Liver (tissue), 3 donors: ENCODE measurements around the gene BDKRB1.
A peak's percentile ranks its signal among the peaks of the same experiment; 100 is the strongest.

Experiments
- ATF3 ChIP-seq: IDR thresholded peaks from 2 replicates; pipeline ENCODE4 v1.6.1; 2016; ENCODE audit warnings: antibody characterized with exemption
- EGR1 ChIP-seq, 2 donors: IDR thresholded peaks; 2 replicates each; pipeline ENCODE4 v1.6.1; 2016 to 2018; ENCODE audit warnings: antibody characterized with exemption in 2 of 2, low read depth in 2 of 2
- JUND ChIP-seq, 2 donors: IDR thresholded peaks; 2 replicates each; pipeline ENCODE4 v1.6.1; 2016; ENCODE audit warnings: antibody characterized with exemption in 2 of 2
- RAD21 ChIP-seq, 2 donors: IDR thresholded peaks; 2 replicates each; pipeline ENCODE4 v1.6.1; 2016; ENCODE audit warnings: antibody characterized with exemption in 2 of 2, mild to moderate bottlenecking in 2 of 2
- REST ChIP-seq: IDR thresholded peaks from 2 replicates; pipeline ENCODE4 v1.6.1; 2016; ENCODE audit warnings: antibody characterized with exemption, mild to moderate bottlenecking
- TAF1 ChIP-seq: conservative IDR thresholded peaks from 2 replicates; pipeline ENCODE4 v1.6.1; 2016; ENCODE audit warnings: antibody characterized with exemption, mild to moderate bottlenecking
- TF ChIP-seq, protein P1 (sequence below): fragments of 150-350 bp; IDR thresholded peaks from 2 replicates; pipeline ENCODE4 v1.5.1; 2017; ENCODE audit warnings: improper control_type of control experiment, low read depth, low read length; ENCODE audit not compliant: missing input control
- TF ChIP-seq, protein P2 (sequence below): IDR thresholded peaks from 2 replicates; pipeline ENCODE4 v1.6.1; 2016; ENCODE audit warnings: antibody characterized with exemption
- donor health status: healthy.
- donor health status: healthy.

DNA sequence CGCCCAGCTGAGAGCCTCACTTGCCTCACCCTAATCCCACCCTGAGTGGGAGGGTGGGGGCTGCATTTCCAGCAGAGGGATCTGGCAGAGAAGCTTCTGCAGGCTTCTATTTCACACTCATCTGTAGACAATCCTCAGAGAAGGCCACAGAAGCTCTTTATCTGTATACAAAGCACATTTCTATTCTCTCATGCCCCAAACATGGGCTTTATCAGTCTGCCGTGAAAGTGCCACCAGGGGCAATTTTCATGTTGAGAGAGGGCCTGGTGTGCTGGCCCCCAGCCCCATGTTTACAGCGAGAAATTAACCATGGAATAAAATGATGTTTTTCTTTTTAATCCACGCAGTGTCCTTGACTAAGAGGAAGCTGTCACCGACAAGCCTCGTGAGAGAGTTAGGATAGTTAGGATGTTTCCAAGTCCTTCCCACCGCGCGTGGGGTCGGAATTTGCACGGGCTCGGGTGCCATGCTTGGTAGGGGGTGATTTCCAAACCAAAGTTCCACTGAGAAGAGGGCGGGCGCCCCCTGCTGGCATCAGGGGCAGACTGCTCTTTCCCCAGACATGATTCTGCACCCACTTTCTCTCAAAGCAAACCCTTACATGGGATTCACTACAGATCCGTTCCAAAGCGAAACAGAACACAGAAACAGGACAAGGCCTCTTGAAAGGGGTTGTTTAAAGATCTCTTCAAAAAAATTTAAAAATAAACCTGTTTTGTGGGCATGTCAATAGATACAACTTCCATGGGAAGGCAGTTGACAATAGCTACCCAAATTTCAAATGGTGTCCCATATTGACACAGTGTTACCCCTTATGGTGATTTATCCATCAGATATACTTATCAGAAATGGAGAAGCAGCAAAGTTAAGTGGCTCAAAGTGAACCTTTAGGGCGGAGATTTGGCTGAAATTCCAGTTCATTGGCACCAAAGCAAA, 19.4 kb downstream of the BDKRB1 start:
- TF ChIP-seq, protein P1, sequence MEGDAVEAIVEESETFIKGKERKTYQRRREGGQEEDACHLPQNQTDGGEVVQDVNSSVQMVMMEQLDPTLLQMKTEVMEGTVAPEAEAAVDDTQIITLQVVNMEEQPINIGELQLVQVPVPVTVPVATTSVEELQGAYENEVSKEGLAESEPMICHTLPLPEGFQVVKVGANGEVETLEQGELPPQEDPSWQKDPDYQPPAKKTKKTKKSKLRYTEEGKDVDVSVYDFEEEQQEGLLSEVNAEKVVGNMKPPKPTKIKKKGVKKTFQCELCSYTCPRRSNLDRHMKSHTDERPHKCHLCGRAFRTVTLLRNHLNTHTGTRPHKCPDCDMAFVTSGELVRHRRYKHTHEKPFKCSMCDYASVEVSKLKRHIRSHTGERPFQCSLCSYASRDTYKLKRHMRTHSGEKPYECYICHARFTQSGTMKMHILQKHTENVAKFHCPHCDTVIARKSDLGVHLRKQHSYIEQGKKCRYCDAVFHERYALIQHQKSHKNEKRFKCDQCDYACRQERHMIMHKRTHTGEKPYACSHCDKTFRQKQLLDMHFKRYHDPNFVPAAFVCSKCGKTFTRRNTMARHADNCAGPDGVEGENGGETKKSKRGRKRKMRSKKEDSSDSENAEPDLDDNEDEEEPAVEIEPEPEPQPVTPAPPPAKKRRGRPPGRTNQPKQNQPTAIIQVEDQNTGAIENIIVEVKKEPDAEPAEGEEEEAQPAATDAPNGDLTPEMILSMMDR, result peak; percentile 92
- TF ChIP-seq, protein P2, sequence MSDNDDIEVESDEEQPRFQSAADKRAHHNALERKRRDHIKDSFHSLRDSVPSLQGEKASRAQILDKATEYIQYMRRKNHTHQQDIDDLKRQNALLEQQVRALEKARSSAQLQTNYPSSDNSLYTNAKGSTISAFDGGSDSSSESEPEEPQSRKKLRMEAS, result no peak
- TF ChIP-seq JUND (IDR thresholded peaks at IDR 0.05) (no peak), REST (no peak), EGR1 (IDR thresholded peaks at IDR 0.05; ENCODE audit: low read depth in 2 of 2) (no peak), ATF3 (no peak), RAD21 (IDR thresholded peaks at IDR 0.05) (peak; percentile 97 to 98), TAF1 (no peak)
